ENCODE measurements around the gene PPP2R2D.

DNA sequence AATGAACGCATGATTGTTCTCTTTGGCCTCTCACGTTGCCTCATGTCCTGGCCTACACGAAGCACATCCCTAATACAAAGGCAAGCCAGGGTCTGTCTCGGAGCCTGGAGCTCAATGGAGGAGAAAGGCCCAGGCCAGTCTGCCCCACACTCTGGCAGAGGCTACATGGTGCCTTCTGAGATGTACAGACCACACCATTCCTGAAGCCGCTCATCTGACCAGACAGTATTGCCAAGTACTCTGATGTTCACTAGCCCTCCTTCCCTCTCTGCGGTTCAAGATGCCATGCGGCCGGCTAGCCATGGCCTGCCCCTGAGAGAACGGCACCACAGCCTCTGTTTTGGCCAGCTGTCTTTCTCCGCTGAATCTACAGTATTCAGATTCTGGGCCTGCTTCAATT is 75.0 kb downstream of the PPP2R2D start:
- TF ChIP-seq EP300 (IDR thresholded peaks at IDR 0.05) (no peak), POLR2AphosphoS5 (IDR thresholded peaks at IDR 0.05) (no peak)
- TF ChIP-seq, protein P1, sequence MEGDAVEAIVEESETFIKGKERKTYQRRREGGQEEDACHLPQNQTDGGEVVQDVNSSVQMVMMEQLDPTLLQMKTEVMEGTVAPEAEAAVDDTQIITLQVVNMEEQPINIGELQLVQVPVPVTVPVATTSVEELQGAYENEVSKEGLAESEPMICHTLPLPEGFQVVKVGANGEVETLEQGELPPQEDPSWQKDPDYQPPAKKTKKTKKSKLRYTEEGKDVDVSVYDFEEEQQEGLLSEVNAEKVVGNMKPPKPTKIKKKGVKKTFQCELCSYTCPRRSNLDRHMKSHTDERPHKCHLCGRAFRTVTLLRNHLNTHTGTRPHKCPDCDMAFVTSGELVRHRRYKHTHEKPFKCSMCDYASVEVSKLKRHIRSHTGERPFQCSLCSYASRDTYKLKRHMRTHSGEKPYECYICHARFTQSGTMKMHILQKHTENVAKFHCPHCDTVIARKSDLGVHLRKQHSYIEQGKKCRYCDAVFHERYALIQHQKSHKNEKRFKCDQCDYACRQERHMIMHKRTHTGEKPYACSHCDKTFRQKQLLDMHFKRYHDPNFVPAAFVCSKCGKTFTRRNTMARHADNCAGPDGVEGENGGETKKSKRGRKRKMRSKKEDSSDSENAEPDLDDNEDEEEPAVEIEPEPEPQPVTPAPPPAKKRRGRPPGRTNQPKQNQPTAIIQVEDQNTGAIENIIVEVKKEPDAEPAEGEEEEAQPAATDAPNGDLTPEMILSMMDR (IDR thresholded peaks at IDR 0.05), result no peak
